ENCODE results near the gene CORO2A.

DNA sequence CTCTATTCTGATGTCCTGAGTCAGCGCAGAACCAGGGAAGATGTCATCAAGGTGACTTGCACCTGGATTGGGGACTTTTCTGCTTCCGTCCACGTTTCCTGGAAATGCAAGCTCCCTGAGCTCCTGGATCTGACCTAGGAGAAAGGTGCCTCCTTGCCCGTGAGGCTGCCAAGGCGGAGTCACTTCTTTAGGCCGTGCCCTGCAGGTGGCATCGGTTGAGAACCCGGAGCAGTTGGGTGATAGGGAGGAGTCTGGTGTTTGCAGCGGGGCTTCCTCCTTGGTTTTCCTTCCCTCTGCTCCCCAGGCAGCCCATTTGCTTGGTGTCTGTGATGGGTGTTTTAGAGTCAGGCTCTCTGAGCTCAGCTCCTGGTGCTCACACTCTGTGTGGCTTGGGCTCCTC, 120.7 kb downstream of the CORO2A start:
- peak in 1 of 3 donors; percentile 20 for TF ChIP-seq POLR2AphosphoS5 (IDR thresholded peaks at IDR 0.05)
- TF ChIP-seq, protein P1, sequence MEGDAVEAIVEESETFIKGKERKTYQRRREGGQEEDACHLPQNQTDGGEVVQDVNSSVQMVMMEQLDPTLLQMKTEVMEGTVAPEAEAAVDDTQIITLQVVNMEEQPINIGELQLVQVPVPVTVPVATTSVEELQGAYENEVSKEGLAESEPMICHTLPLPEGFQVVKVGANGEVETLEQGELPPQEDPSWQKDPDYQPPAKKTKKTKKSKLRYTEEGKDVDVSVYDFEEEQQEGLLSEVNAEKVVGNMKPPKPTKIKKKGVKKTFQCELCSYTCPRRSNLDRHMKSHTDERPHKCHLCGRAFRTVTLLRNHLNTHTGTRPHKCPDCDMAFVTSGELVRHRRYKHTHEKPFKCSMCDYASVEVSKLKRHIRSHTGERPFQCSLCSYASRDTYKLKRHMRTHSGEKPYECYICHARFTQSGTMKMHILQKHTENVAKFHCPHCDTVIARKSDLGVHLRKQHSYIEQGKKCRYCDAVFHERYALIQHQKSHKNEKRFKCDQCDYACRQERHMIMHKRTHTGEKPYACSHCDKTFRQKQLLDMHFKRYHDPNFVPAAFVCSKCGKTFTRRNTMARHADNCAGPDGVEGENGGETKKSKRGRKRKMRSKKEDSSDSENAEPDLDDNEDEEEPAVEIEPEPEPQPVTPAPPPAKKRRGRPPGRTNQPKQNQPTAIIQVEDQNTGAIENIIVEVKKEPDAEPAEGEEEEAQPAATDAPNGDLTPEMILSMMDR (IDR thresholded peaks at IDR 0.05) = no peak
- no peak for TF ChIP-seq POLR2A (IDR thresholded peaks at IDR 0.05)
- no peak for TF ChIP-seq EP300 (IDR thresholded peaks at IDR 0.05)
